Aorta (tissue), 5 donors: Measurements from ENCODE around the gene GSPT1. TPM values are rescaled to one million over a fixed set of nuclear protein-coding genes. Genes with fewer than 3 reads are reported as not detected.
A peak's percentile ranks its signal among the peaks of the same experiment; 100 is the strongest.

Experiments
- ATAC-seq: fragments of 200-7000 bp; cut with Tn5 transposase; one replicate; pipeline ENCODE4 v1.9.1; 2022; ENCODE audit warnings: moderate library complexity; ENCODE audit not compliant: low FRiP score
- DNase-seq, 2 donors: peaks; one replicate each; pipeline ENCODE4 v3.0.0-alpha.2; 2020
- H3K27ac ChIP-seq, 2 donors: one replicate each; pipeline ENCODE4 v1.5.1; 2013; ENCODE audit warnings: low read length in 2 of 2, mild to moderate bottlenecking in 2 of 2, moderate library complexity in 2 of 2, control low read depth in 1 of 2, inconsistent platforms in 1 of 2, low read depth in 1 of 2
- H3K27me3 ChIP-seq, 2 donors: one replicate each; pipeline ENCODE4 v1.6.1; 2013; ENCODE audit warnings: control low read depth in 1 of 2, low read length in 1 of 2, mild to moderate bottlenecking in 1 of 2, moderate library complexity in 1 of 2; ENCODE audit not compliant: insufficient read depth in 2 of 2, control insufficient read depth in 1 of 2
- H3K36me3 ChIP-seq, 2 donors: one replicate each; pipeline ENCODE4 v1.6.1; 2013; ENCODE audit warnings: control low read depth in 1 of 2, low read length in 1 of 2, mild to moderate bottlenecking in 1 of 2; ENCODE audit not compliant: insufficient read depth in 2 of 2, control insufficient read depth in 1 of 2
- H3K4me1 ChIP-seq, 2 donors: one replicate each; pipeline ENCODE4 v1.6.1; 2013; ENCODE audit warnings: low read length in 2 of 2, control low read depth in 1 of 2, mild to moderate bottlenecking in 1 of 2, moderate library complexity in 1 of 2; ENCODE audit not compliant: insufficient read depth in 2 of 2, control insufficient read depth in 1 of 2
- H3K4me3 ChIP-seq, 2 donors: one replicate each; pipeline ENCODE4 v1.5.1; 2013; ENCODE audit warnings: low read length in 2 of 2, control low read depth in 1 of 2, mild to moderate bottlenecking in 1 of 2
- H3K9me3 ChIP-seq: one replicate; pipeline ENCODE4 v1.6.1; 2013; ENCODE audit warnings: mild to moderate bottlenecking, low read length; ENCODE audit not compliant: control insufficient read depth
- WGBS, 2 donors: extraction: QIAGEN DNeasy Blood & Tissue Kit; methylation state at CpG; one replicate each; pipeline ENCODE4 v1.1.7; 2013; 5-methylcytosine and 5-hydroxymethylcytosine counted together
- intact Hi-C, 2 donors: fragments of 100-400 bp; cut with DNase I; formaldehyde crosslinking; loops; one replicate each; pipeline versions ENCODE4 v1.14.2 to v1.15.0; 2022
- polyA plus RNA-seq, 2 donors: library from polyadenylated mRNA; stranded (reverse); fragments of 200-250 nt; gene quantifications; one replicate each; pipeline ENCODE4 v1.2.3, GENCODE V29; 2013
- total RNA-seq, 2 donors: library from RNA; stranded (reverse); fragmentation: NEBNext Ultra II Directional; extraction: Animal tissue kit (Norgen Biotek cat#: 25700); gene quantifications; one replicate each; pipeline ENCODE4 v1.2.1, GENCODE V29; 2021
- donor health status: healthy with polysubstance abuse.
- donor health status: Bipolar disorder and iron deficiency.
- donor health status: DM: no; HTN: no; CAD: no.
- donor health status: DM: no; HTN: no; CAD: no.
- donor health status: DM: yes; HTN: yes; CAD: no.

The GSPT1 gene
- total and polyA plus RNA-seq, 4 donors: 28.7 to 77.7 (median 57.5) TPM

- 0% methylated on average over 75 to 79 of the region's 79 CpGs for WGBS, 2 donors
- Histone ChIP-seq H3K4me1 (peaks cover 6 to 8% of the 10 kb centered on the region in 2 donors), H3K36me3 (no peaks in the 10 kb centered on the region), H3K27me3 (no peaks in the 10 kb centered on the region), H3K9me3 (no peaks in the 10 kb centered on the region), H3K4me3 (peak overlapping the region; percentile 86 to 97), H3K27ac (peak overlapping the region; percentile 40 to 61)
- ATAC-seq (peak; percentile 31), DNase-seq (peak; percentile 71 to 83)
- intact Hi-C loops: no loop called here
These were observed 577 bp downstream of the GSPT1 start for GRCh38 chr16:11915114-11915643.

- Histone ChIP-seq H3K36me3 (no peaks in the 10 kb centered on the region), H3K27me3 (no peaks in the 10 kb centered on the region), H3K4me3 (peak overlapping the region; percentile 86 to 97), H3K27ac (peak overlapping the region; percentile 40 to 61), H3K9me3 (no peaks in the 10 kb centered on the region), H3K4me1 (peaks cover 6 to 8% of the 10 kb centered on the region in 2 donors)
- ATAC-seq: no peak
- no peak for DNase-seq
- 2 to 3% methylated on average over 30 of the region's 30 CpGs for WGBS, 2 donors
- intact Hi-C loops: no loop called here
These were observed 1.3 kb downstream of the GSPT1 start for GRCh38 chr16:11914210-11915113.

- WGBS, 2 donors: 56 to 62% methylated on average over 12 of the region's 12 CpGs
- intact Hi-C loops: no loop called here
- H3K4me3 ChIP-seq: peak overlapping the region; percentile 86 to 97
- no peaks in the 10 kb centered on the region for H3K36me3 ChIP-seq
- no peak for ATAC-seq
- H3K4me1 ChIP-seq: peaks cover 8% of the 10 kb centered on the region in 2 donors
- no peaks in the 10 kb centered on the region for H3K27me3 ChIP-seq
- no peaks in the 10 kb centered on the region for H3K9me3 ChIP-seq
- no peak overlapping the region for H3K27ac ChIP-seq
- DNase-seq: no peak
These were observed 2.2 kb downstream of the GSPT1 start for GRCh38 chr16:11913425-11914079.

- H3K4me3 ChIP-seq: no peak overlapping the region
- no peaks in the 10 kb centered on the region for H3K9me3 ChIP-seq
- 59 to 62% methylated on average over 18 of the region's 18 CpGs for WGBS, 2 donors
- DNase-seq (no peak), ATAC-seq (no peak)
- no peak overlapping the region for H3K27ac ChIP-seq
- intact Hi-C loops: no loop called here
- no peaks in the 10 kb centered on the region for H3K27me3 ChIP-seq
- peaks cover 8% of the 10 kb centered on the region in 2 donors for H3K4me1 ChIP-seq
- no peaks in the 10 kb centered on the region for H3K36me3 ChIP-seq
These were observed 5.9 kb downstream of the GSPT1 start for GRCh38 chr16:11909653-11910545.

GRCh38 chr16:11907160-11907970, 8.4 kb downstream of the GSPT1 start:
- Histone ChIP-seq H3K27ac (no peak overlapping the region), H3K4me1 (peaks cover 5 to 8% of the 10 kb centered on the region in 2 donors), H3K36me3 (no peaks in the 10 kb centered on the region), H3K4me3 (no peak overlapping the region), H3K9me3 (no peaks in the 10 kb centered on the region), H3K27me3 (no peaks in the 10 kb centered on the region)
- intact Hi-C loops: no loop called here
- DNase-seq (no peak), ATAC-seq (no peak)
- WGBS, 2 donors: 93 to 96% methylated on average over 8 of the region's 8 CpGs

- H3K36me3 ChIP-seq: no peaks in the 10 kb centered on the region
- DNase-seq (no peak), ATAC-seq (no peak)
- H3K27me3 ChIP-seq: no peaks in the 10 kb centered on the region
- 26 to 31% methylated on average over 6 of the region's 6 CpGs for WGBS, 2 donors
- intact Hi-C loops: no loop called here
- no peak overlapping the region for H3K27ac ChIP-seq
- peaks cover 1 to 3% of the 10 kb centered on the region in 2 donors for H3K4me1 ChIP-seq
- H3K4me3 ChIP-seq: no peak overlapping the region
- H3K9me3 ChIP-seq: no peaks in the 10 kb centered on the region
These were observed 11.8 kb downstream of the GSPT1 start for GRCh38 chr16:11903906-11904305.

GRCh38 chr16:11901091-11901490, 14.7 kb downstream of the GSPT1 start:
- no peaks in the 10 kb centered on the region for H3K9me3 ChIP-seq
- DNase-seq (no peak), ATAC-seq (no peak)
- 72 to 78% methylated on average over 3 of the region's 3 CpGs for WGBS, 2 donors
- intact Hi-C loops: no loop called here
- H3K27ac ChIP-seq: no peak overlapping the region
- H3K27me3 ChIP-seq: no peaks in the 10 kb centered on the region
- H3K4me1 ChIP-seq: peaks cover 0 to 3% of the 10 kb centered on the region in 2 donors
- no peaks in the 10 kb centered on the region for H3K36me3 ChIP-seq
- H3K4me3 ChIP-seq: no peak overlapping the region
